ENCODE measurements around the gene IPO4. TPM values are rescaled to one million over a fixed set of nuclear protein-coding genes. Genes with fewer than 3 reads are reported as not detected.
A peak's percentile ranks its signal among the peaks of the same experiment; 100 is the strongest.

The IPO4 gene
- total and polyA plus RNA-seq, 2 of the 8 experiments (the other 6 are each of a cell fraction or from before 2014, with no cell fraction given) = 55.5 to 108 TPM

DNA sequence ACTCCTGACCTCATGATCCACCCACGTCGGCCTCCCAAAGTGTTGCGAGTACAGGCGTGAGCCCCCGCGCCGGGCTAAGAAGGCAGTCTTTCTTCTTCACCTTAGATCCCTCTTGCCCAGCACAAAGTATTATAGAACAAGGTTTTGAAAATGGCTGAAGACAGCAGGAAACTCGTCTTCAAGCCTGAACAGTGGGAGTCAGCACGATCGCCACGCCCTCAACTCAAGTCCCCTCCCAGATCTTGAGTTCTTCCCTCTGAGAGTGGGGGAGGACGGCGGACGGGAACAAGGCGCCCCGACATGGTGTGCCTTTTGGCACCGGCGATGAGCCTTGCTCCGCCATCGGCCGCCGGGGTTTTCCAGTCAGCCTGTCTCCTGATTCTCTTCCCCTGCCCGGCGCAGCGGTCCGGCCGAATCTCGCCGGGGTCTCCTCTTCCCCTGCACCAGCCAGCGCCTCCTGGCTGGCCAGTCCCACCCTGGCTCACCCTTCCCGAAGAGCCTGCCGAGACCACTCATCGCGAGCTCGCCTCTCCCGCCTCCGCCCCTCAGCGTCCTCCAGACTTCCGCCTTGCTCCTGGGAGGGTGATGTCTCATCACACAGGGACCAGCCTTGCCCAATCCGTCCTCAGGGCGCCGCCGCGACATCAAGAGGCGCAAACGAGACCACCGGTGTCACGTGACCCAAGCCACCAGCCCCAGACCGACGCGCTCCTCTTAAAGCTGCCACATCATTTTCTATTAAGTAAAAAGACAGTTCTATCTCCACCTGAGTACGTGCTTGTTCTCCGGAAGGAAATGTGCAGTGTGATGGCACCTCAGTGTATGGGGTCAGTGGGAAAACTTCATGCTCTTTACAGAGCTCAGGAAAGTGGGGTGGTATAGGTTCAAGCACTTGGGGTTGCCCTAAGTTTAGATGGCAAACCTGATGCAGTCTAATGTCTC, 24.6 kb upstream of the IPO4 start, which contains the start of gene CHMP4A (continued):
- TF ChIP-seq, protein P1, sequence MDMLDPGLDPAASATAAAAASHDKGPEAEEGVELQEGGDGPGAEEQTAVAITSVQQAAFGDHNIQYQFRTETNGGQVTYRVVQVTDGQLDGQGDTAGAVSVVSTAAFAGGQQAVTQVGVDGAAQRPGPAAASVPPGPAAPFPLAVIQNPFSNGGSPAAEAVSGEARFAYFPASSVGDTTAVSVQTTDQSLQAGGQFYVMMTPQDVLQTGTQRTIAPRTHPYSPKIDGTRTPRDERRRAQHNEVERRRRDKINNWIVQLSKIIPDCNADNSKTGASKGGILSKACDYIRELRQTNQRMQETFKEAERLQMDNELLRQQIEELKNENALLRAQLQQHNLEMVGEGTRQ (IDR thresholded peaks at IDR 0.05; ENCODE audit: low read length) = peak; percentile 97
- TF ChIP-seq, protein P2, sequence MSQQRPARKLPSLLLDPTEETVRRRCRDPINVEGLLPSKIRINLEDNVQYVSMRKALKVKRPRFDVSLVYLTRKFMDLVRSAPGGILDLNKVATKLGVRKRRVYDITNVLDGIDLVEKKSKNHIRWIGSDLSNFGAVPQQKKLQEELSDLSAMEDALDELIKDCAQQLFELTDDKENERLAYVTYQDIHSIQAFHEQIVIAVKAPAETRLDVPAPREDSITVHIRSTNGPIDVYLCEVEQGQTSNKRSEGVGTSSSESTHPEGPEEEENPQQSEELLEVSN (IDR thresholded peaks at IDR 0.05) = peak; percentile 66
- TF ChIP-seq TEAD4 (IDR thresholded peaks at IDR 0.05; ENCODE audit: low read depth, low read length) = no peak
- peak; percentile 63; the same call in 1 of the 2 replicates for TF ChIP-seq CEBPB (IDR thresholded peaks at IDR 0.05; ENCODE audit: low read depth, low read length)
- no peak for TF ChIP-seq SIRT6 (IDR thresholded peaks at IDR 0.05; ENCODE audit: low read length)
- no peak for TF ChIP-seq RBBP5 (IDR thresholded peaks at IDR 0.05; ENCODE audit: borderline replicate concordance, low read depth, low read length)
- TF ChIP-seq CREB1 (IDR thresholded peaks at IDR 0.05) = peak; percentile 99
- no peak for TF ChIP-seq POU5F1 (IDR thresholded peaks at IDR 0.05; ENCODE audit: low read depth, low read length)
- 0 out of 2 replicates have a peak, but pooled peaks have one; percentile 63 for TF ChIP-seq SP1 (IDR thresholded peaks at IDR 0.05; ENCODE audit: low read depth, low read length)
- TF ChIP-seq, protein P3, sequence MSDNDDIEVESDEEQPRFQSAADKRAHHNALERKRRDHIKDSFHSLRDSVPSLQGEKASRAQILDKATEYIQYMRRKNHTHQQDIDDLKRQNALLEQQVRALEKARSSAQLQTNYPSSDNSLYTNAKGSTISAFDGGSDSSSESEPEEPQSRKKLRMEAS (IDR thresholded peaks at IDR 0.05) = peak; percentile 45
- no peak for TF ChIP-seq NANOG (IDR thresholded peaks at IDR 0.05; ENCODE audit: insufficient read depth, low read depth, low read length, poor library complexity, severe bottlenecking)
- no peak for TF ChIP-seq BACH1 (IDR thresholded peaks at IDR 0.05; ENCODE audit: low read length)
- TF ChIP-seq, protein P4, sequence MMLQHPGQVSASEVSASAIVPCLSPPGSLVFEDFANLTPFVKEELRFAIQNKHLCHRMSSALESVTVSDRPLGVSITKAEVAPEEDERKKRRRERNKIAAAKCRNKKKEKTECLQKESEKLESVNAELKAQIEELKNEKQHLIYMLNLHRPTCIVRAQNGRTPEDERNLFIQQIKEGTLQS (IDR thresholded peaks at IDR 0.05; ENCODE audit: insufficient read depth, low read depth, low read length) = peak; percentile 95
- TF ChIP-seq TAF1 (IDR thresholded peaks at IDR 0.05; ENCODE audit: low read depth, low read length) = peak; percentile 94
- TF ChIP-seq PHF8 (conservative IDR thresholded peaks at IDR 0.05; ENCODE audit: low read depth, low read length) = peak; percentile 99
- TF ChIP-seq SAP30 (IDR thresholded peaks at IDR 0.05; ENCODE audit: insufficient read depth, insufficient replicate concordance, low read length) = no peak
- TF ChIP-seq GTF2F1 (IDR thresholded peaks at IDR 0.05; ENCODE audit: borderline replicate concordance, low read depth, low read length) = peak; percentile 80; the same call in 1 of the 2 replicates
- TF ChIP-seq KDM5A (IDR thresholded peaks at IDR 0.05; ENCODE audit: low read length) = peak; percentile 84
- TF ChIP-seq TBP (IDR thresholded peaks at IDR 0.05; ENCODE audit: low read depth, low read length) = peak; percentile 84; the same call in 1 of the 2 replicates
- no peak; a peak in 1 of 4 replicates for TF ChIP-seq RAD21 (IDR thresholded peaks at IDR 0.05 in 1 of 2, conservative IDR thresholded peaks at IDR 0.05 in 1 of 2; ENCODE audit: low read depth in 2 of 2, low read length in 2 of 2)
- no peak for TF ChIP-seq KDM1A (IDR thresholded peaks at IDR 0.05; ENCODE audit: borderline replicate concordance, low read length)

All from H1 (cell line).